IMR-90 (cell line): ENCODE results near the gene PSMA7. TPM values are rescaled to one million over a fixed set of nuclear protein-coding genes. Genes with fewer than 3 reads are reported as not detected.

Experiments
- ATAC-seq: fragments of 200-7000 bp; cut with Tn5 transposase; 2 replicates; pipeline ENCODE4 v1.9.1; 2020; ENCODE audit warnings: low read depth, mild to moderate bottlenecking, moderate library complexity
- BruUV-seq: library from RNA; stranded (reverse); fragments of 400-500 nt; replicated peaks from 2 replicates; lab custom pipeline; 2021; lab: Mats Ljungman, UMichigan
- CTCF ChIA-PET: fragments of 300-600 bp; formaldehyde crosslinking; extraction: SDS; loops from one replicate; lab custom pipeline; 2021; ENCODE audit warnings: antibody characterized with exemption; lab: Yijun Ruan, JAX
- POLR2A ChIA-PET: fragments of 300-600 bp; sonication (Branson Sonifier 250); formaldehyde crosslinking; loops from one replicate; lab custom pipeline; 2022; ENCODE audit warnings: antibody characterized with exemption; ENCODE audit not compliant: unreplicated experiment; lab: Charles Lee
- DNase-seq: peaks from one replicate; pipeline ENCODE4 v3.0.0; 2013
- H2AFZ ChIP-seq: replicated peaks from 2 replicates; pipeline ENCODE3; 2013; ENCODE audit warnings: low read length, mild to moderate bottlenecking; ENCODE audit not compliant: poor library complexity
- H2AK5ac ChIP-seq: 2 replicates; pipeline ENCODE4 v1.6.1; 2013; ENCODE audit warnings: low read depth, low read length, inconsistent platforms
- H2AK9ac ChIP-seq: replicated peaks from 2 replicates; pipeline ENCODE3; 2013; ENCODE audit warnings: mild to moderate bottlenecking, low read depth, low read length, moderate library complexity; ENCODE audit not compliant: poor library complexity
- H2BK120ac ChIP-seq: 2 replicates; pipeline ENCODE4 v1.6.1; 2013; ENCODE audit warnings: low read depth, low read length, inconsistent platforms
- H2BK15ac ChIP-seq: 3 replicates; pipeline ENCODE4 v1.6.1; 2013; ENCODE audit warnings: low read depth, low read length, inconsistent platforms
- H2BK20ac ChIP-seq: 2 replicates; pipeline ENCODE4 v1.6.1; 2013; ENCODE audit warnings: low read depth, mild to moderate bottlenecking, inconsistent platforms, low read length, moderate library complexity
- H2BK5ac ChIP-seq: 2 replicates; pipeline ENCODE4 v1.6.1; 2013; ENCODE audit warnings: mild to moderate bottlenecking, low read depth, low read length, inconsistent platforms; ENCODE audit not compliant: poor library complexity, severe bottlenecking
- H3K14ac ChIP-seq: replicated peaks from 2 replicates; pipeline ENCODE4 v1.6.1; 2013; ENCODE audit warnings: low read depth, low read length, inconsistent platforms
- H3K18ac ChIP-seq: 2 replicates; pipeline ENCODE4 v1.6.1; 2013; ENCODE audit warnings: low read depth, low read length, control low read depth
- H3K23ac ChIP-seq: 2 replicates; pipeline ENCODE4 v1.6.1; 2013; ENCODE audit warnings: low read depth, low read length, inconsistent platforms
- H3K27ac ChIP-seq: 2 replicates; pipeline ENCODE4 v1.5.1; 2013; ENCODE audit warnings: mild to moderate bottlenecking, control low read depth, low read length; ENCODE audit not compliant: insufficient read depth
- H3K27me3 ChIP-seq: 2 replicates; pipeline ENCODE4 v1.6.1; 2013; ENCODE audit warnings: low read length; ENCODE audit not compliant: control insufficient read depth, insufficient read depth
- H3K36me3 ChIP-seq: 2 replicates; pipeline ENCODE4 v1.6.1; 2013; ENCODE audit warnings: low read length, mixed read lengths; ENCODE audit not compliant: control insufficient read depth, insufficient read depth
- H3K4ac ChIP-seq: 2 replicates; pipeline ENCODE4 v1.6.1; 2013; ENCODE audit warnings: low read depth, low read length, inconsistent platforms
- H3K4me1 ChIP-seq: 2 replicates; pipeline ENCODE4 v1.6.1; 2013; ENCODE audit warnings: low read length, mixed read lengths; ENCODE audit not compliant: control insufficient read depth, insufficient read depth
- H3K4me2 ChIP-seq: 2 replicates; pipeline ENCODE4 v1.6.1; 2013; ENCODE audit warnings: low read depth, mild to moderate bottlenecking, control low read depth, low read length, moderate library complexity
- H3K4me3 ChIP-seq: 2 replicates; pipeline ENCODE4 v1.5.1; 2013; ENCODE audit warnings: low read depth, mild to moderate bottlenecking, control low read depth, low read length, moderate library complexity; ENCODE audit not compliant: insufficient read depth
- H3K56ac ChIP-seq: 2 replicates; pipeline ENCODE4 v1.6.1; 2013; ENCODE audit warnings: low read length, inconsistent platforms; ENCODE audit not compliant: insufficient read depth; ENCODE audit errors: extremely low read depth
- H3K79me1 ChIP-seq, 2 experiments: 2 replicates each; pipeline ENCODE4 v1.6.1; 2013; ENCODE audit warnings: low read length in 2 of 2, inconsistent platforms in 1 of 2, low read depth in 1 of 2
- H3K9ac ChIP-seq: 2 replicates; pipeline ENCODE4 v1.6.1; 2013; ENCODE audit warnings: low read depth, low read length, control low read depth
- H3K9me1 ChIP-seq: 2 replicates; pipeline ENCODE4 v1.6.1; 2013; ENCODE audit warnings: low read length, inconsistent platforms; ENCODE audit not compliant: insufficient read depth
- H3K9me3 ChIP-seq: 2 replicates; pipeline ENCODE4 v1.6.1; 2013; ENCODE audit warnings: low read length; ENCODE audit not compliant: control insufficient read depth, insufficient read depth
- H4K20me1 ChIP-seq: 2 replicates; pipeline ENCODE4 v1.6.1; 2013; ENCODE audit warnings: low read length, inconsistent platforms; ENCODE audit not compliant: insufficient read depth
- H4K5ac ChIP-seq: 2 replicates; pipeline ENCODE4 v1.6.1; 2013; ENCODE audit warnings: mild to moderate bottlenecking, low read depth, low read length, control low read depth
- H4K8ac ChIP-seq, 2 experiments: 2 replicates each; pipeline ENCODE4 v1.6.1; 2013; ENCODE audit warnings: low read depth in 2 of 2, low read length in 2 of 2, control low read depth in 1 of 2, inconsistent platforms in 1 of 2
- H4K91ac ChIP-seq: 2 replicates; pipeline ENCODE4 v1.6.1; 2013; ENCODE audit warnings: low read depth, low read length, inconsistent platforms; ENCODE audit not compliant: insufficient read depth
- CEBPB ChIP-seq: IDR thresholded peaks from 2 replicates; pipeline ENCODE4 v1.6.1; 2012; ENCODE audit warnings: low read depth, low read length, improper control_type of control experiment
- CHD1 ChIP-seq: IDR thresholded peaks from 2 replicates; pipeline ENCODE4 v1.6.1; 2012; ENCODE audit warnings: low read depth, low read length, improper control_type of control experiment
- MAFK ChIP-seq: IDR thresholded peaks from 2 replicates; pipeline ENCODE4 v1.6.1; 2012; ENCODE audit warnings: low read depth, low read length, improper control_type of control experiment
- MXI1 ChIP-seq: IDR thresholded peaks from 2 replicates; pipeline ENCODE4 v1.6.1; 2012; ENCODE audit warnings: low read depth, mild to moderate bottlenecking, low read length, moderate library complexity, borderline replicate concordance
- NFE2L2 ChIP-seq: fragments of 150-350 bp; IDR thresholded peaks from 2 replicates; pipeline ENCODE4 v1.6.1; 2016; ENCODE audit warnings: low read depth, mild to moderate bottlenecking, low read length
- POLR2A ChIP-seq: IDR thresholded peaks from 2 replicates; pipeline ENCODE4 v1.6.1; 2012; ENCODE audit warnings: mild to moderate bottlenecking, low read depth, low read length
- RAD21 ChIP-seq: IDR thresholded peaks from 2 replicates; pipeline ENCODE4 v1.6.1; 2012; ENCODE audit warnings: low read length, improper control_type of control experiment
- RCOR1 ChIP-seq: IDR thresholded peaks from 2 replicates; pipeline ENCODE4 v1.6.1; 2012; ENCODE audit warnings: mild to moderate bottlenecking, low read length, improper control_type of control experiment; ENCODE audit not compliant: insufficient replicate concordance
- RFX5 ChIP-seq: IDR thresholded peaks from 2 replicates; pipeline ENCODE4 v1.8.0; 2012; ENCODE audit warnings: low read depth, mild to moderate bottlenecking, low read length, moderate library complexity
- WGBS, 2 experiments: methylation state at CpG; one replicate each; pipeline versions ENCODE4 v1.1.5 to v1.1.7; 2013; ENCODE audit warnings: missing lambda C conversion rate in 2 of 2; ENCODE audit not compliant: insufficient read length in 1 of 2; ENCODE audit errors: extremely low coverage in 2 of 2; 5-methylcytosine and 5-hydroxymethylcytosine counted together
- dilution Hi-C: fragments of 300-500 bp; cut with HindIII; formaldehyde crosslinking; loops from one replicate; pipeline ENCODE4 v1.14.3; 2018; ENCODE audit warnings: low sequenced_read_pairs; ENCODE audit not compliant: unreplicated experiment
- in situ Hi-C: fragments of 300-500 bp; cut with MboI; formaldehyde crosslinking; loops from 3 replicates; pipeline ENCODE4 v1.14.3; 2019; ENCODE audit warnings: low sequenced_read_pairs, inconsistent platforms, mixed read lengths
- intact Hi-C: fragments of 100-400 bp; cut with micrococcal nuclease; formaldehyde crosslinking; loops from 2 replicates; pipeline ENCODE4 v1.10.0; 2022
- polyA plus RNA-seq, 3 experiments: library from polyadenylated mRNA; depleted of rRNA; stranded (reverse); fragments of >200 nt; gene quantifications; 2 replicates each; pipeline ENCODE4 v1.2.3, GENCODE V29; 2012; ENCODE audit warnings: low replicate concordance in 1 of 3
- total RNA-seq: library from RNA; depleted of rRNA; stranded (reverse); fragments of >200 nt; gene quantifications from 2 replicates; pipeline ENCODE4 v1.2.3, GENCODE V29; 2012
- TF ChIP-seq, protein P1 (sequence below): fragments of 150-350 bp; IDR thresholded peaks from 2 replicates; pipeline ENCODE4 v1.6.1; 2016; ENCODE audit warnings: low read depth, mild to moderate bottlenecking, low read length, moderate library complexity, borderline replicate concordance
- TF ChIP-seq, protein P2 (sequence below): fragments of 150-350 bp; IDR thresholded peaks from 2 replicates; pipeline ENCODE4 v1.6.1; 2017; ENCODE audit warnings: mild to moderate bottlenecking, antibody characterized with exemption, low read length, low read depth
- TF ChIP-seq, protein P3 (sequence below): conservative IDR thresholded peaks from 2 replicates; pipeline ENCODE4 v1.5.1; 2012; ENCODE audit warnings: mild to moderate bottlenecking, low read depth, low read length, improper control_type of control experiment

Gene PSMA7
- total and polyA plus RNA-seq, 2 of the 4 experiments (the other 2 are of a cell fraction), result 417 to 458 TPM

GRCh38 chr20:62191781-62192559, 48.8 kb upstream of the PSMA7 start:
- no peak overlapping the region for H4K91ac ChIP-seq
- H2BK15ac ChIP-seq, result no peak overlapping the region
- no peaks in the 10 kb centered on the region for H3K9me3 ChIP-seq
- no peak overlapping the region for H2BK5ac ChIP-seq
- no peak overlapping the region for H2AK9ac ChIP-seq
- no peak overlapping the region for H3K56ac ChIP-seq
- POLR2A ChIA-PET, result no interaction called here
- no peak overlapping the region for H4K8ac ChIP-seq
- intact Hi-C loops, result no loop called here
- in situ Hi-C loops, result no loop called here
- H3K4me1 ChIP-seq, result peaks cover under 1% of the 10 kb centered on the region
- no TSS peak for BruUV-seq
- no peak overlapping the region for H3K23ac ChIP-seq
- ATAC-seq, result no peak
- no peaks in the 10 kb centered on the region for H3K27me3 ChIP-seq
- H3K18ac ChIP-seq, result no peak overlapping the region
- DNase-seq, result no peak
- no peak overlapping the region for H2AK5ac ChIP-seq
- TF ChIP-seq RCOR1, result no peak
- TF ChIP-seq CHD1, result no peak
- no peak for TF ChIP-seq RFX5
- TF ChIP-seq MAFK, result no peak
- no peak for TF ChIP-seq MXI1
- TF ChIP-seq RAD21, result no peak
- no peak for TF ChIP-seq POLR2A
- TF ChIP-seq, protein P1, sequence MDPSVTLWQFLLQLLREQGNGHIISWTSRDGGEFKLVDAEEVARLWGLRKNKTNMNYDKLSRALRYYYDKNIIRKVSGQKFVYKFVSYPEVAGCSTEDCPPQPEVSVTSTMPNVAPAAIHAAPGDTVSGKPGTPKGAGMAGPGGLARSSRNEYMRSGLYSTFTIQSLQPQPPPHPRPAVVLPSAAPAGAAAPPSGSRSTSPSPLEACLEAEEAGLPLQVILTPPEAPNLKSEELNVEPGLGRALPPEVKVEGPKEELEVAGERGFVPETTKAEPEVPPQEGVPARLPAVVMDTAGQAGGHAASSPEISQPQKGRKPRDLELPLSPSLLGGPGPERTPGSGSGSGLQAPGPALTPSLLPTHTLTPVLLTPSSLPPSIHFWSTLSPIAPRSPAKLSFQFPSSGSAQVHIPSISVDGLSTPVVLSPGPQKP, result no peak
- TF ChIP-seq CEBPB, result no peak
- TF ChIP-seq NFE2L2, result no peak
- TF ChIP-seq, protein P2, sequence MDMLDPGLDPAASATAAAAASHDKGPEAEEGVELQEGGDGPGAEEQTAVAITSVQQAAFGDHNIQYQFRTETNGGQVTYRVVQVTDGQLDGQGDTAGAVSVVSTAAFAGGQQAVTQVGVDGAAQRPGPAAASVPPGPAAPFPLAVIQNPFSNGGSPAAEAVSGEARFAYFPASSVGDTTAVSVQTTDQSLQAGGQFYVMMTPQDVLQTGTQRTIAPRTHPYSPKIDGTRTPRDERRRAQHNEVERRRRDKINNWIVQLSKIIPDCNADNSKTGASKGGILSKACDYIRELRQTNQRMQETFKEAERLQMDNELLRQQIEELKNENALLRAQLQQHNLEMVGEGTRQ, result no peak
- TF ChIP-seq, protein P3, sequence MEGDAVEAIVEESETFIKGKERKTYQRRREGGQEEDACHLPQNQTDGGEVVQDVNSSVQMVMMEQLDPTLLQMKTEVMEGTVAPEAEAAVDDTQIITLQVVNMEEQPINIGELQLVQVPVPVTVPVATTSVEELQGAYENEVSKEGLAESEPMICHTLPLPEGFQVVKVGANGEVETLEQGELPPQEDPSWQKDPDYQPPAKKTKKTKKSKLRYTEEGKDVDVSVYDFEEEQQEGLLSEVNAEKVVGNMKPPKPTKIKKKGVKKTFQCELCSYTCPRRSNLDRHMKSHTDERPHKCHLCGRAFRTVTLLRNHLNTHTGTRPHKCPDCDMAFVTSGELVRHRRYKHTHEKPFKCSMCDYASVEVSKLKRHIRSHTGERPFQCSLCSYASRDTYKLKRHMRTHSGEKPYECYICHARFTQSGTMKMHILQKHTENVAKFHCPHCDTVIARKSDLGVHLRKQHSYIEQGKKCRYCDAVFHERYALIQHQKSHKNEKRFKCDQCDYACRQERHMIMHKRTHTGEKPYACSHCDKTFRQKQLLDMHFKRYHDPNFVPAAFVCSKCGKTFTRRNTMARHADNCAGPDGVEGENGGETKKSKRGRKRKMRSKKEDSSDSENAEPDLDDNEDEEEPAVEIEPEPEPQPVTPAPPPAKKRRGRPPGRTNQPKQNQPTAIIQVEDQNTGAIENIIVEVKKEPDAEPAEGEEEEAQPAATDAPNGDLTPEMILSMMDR, result no peak
- H3K4ac ChIP-seq, result no peak overlapping the region
- no peak overlapping the region for H2BK20ac ChIP-seq
- no peak overlapping the region for H3K27ac ChIP-seq
- H2AFZ ChIP-seq, result no peak overlapping the region
- H3K14ac ChIP-seq, result no peak overlapping the region
- no peak overlapping the region for H4K5ac ChIP-seq
- CTCF ChIA-PET, result no interaction called here
- no peak overlapping the region for H2BK120ac ChIP-seq
- 95% methylated on average over 4 of the region's 14 CpGs; no CpG with 5 or more reads in 1 of the 2 experiments for WGBS, 2 experiments
- no peak overlapping the region for H3K4me3 ChIP-seq
- H4K20me1 ChIP-seq, result peaks cover 23% of the 10 kb centered on the region; the same call in 1 of the 2 replicates
- H3K9ac ChIP-seq, result no peak overlapping the region
- no peak overlapping the region for H3K4me2 ChIP-seq
- H3K79me1 ChIP-seq, result peaks cover 12 to 59% of the 10 kb centered on the region in 2 experiments
- H3K36me3 ChIP-seq, result peaks cover 24% of the 10 kb centered on the region
- peaks cover 2% of the 10 kb centered on the region; the same call in 1 of the 2 replicates for H3K9me1 ChIP-seq
- dilution Hi-C loops, result no loop called here
